ENCODE measurements around the gene KLHL22.
"Not testable (repeated sequence)": the region's sequence is repeated elsewhere in the genome, so short reads cannot be mapped to it uniquely, and the experiment has no call there.

Gene KLHL22

GRCh38 chr22:20430720-20431510 lies 64.7 kb downstream of the KLHL22 start:
- no peak for DNase-seq

GRCh38 chr22:20430101-20430719 lies 65.4 kb downstream of the KLHL22 start:
- no peak for DNase-seq

- DNase-seq = no peak
Observed at GRCh38 chr22:20429254-20430100, 66.1 kb downstream of the KLHL22 start.

- no peak for DNase-seq
Observed at GRCh38 chr22:20428496-20429253, 66.9 kb downstream of the KLHL22 start.

- no peak for DNase-seq
Observed at GRCh38 chr22:20427945-20428417, 67.6 kb downstream of the KLHL22 start.

GRCh38 chr22:20427104-20427944 lies 68.3 kb downstream of the KLHL22 start:
- DNase-seq = no peak

GRCh38 chr22:20426259-20426615 lies 69.4 kb downstream of the KLHL22 start:
- DNase-seq = no peak

- DNase-seq = no peak
Observed at GRCh38 chr22:20425566-20426258, 69.9 kb downstream of the KLHL22 start.

- DNase-seq = peak; percentile 82
Observed at GRCh38 chr22:20424932-20425565, 70.5 kb downstream of the KLHL22 start.

- DNase-seq = no peak
Observed at GRCh38 chr22:20424568-20424931, 71.0 kb downstream of the KLHL22 start.

GRCh38 chr22:20423906-20424551 lies 71.6 kb downstream of the KLHL22 start:
- DNase-seq = peak; percentile 79

- DNase-seq = peak; percentile 82
Observed at GRCh38 chr22:20423008-20423905, 72.3 kb downstream of the KLHL22 start.

GRCh38 chr22:20422271-20423007 lies 73.2 kb downstream of the KLHL22 start:
- peak; percentile 92 for DNase-seq

- DNase-seq = no peak
Observed at GRCh38 chr22:20421507-20421874, 74.1 kb downstream of the KLHL22 start.

GRCh38 chr22:20420157-20420842 lies 75.3 kb downstream of the KLHL22 start:
- no peak for DNase-seq

GRCh38 chr22:20419664-20419951 lies 76.0 kb downstream of the KLHL22 start:
- DNase-seq = no peak

GRCh38 chr22:20418211-20418788 lies 77.3 kb downstream of the KLHL22 start:
- DNase-seq = peak; percentile 89

- DNase-seq = not testable (repeated sequence)
Observed at GRCh38 chr22:20415699-20416098, 79.9 kb downstream of the KLHL22 start.
